Measurements from ENCODE around the gene TMEM179B.
A peak's percentile ranks its signal among the peaks of the same experiment; 100 is the strongest.
"Not testable (repeated sequence)": the region's sequence is repeated elsewhere in the genome, so short reads cannot be mapped to it uniquely, and the experiment has no call there.

Gene TMEM179B

GRCh38 chr11:62787005-62787759 is at the start of gene TMEM179B:
Gene TMEM179B, plus strand, starts transcription at chr11:62787402. Its CDS starts 30 bp downstream, at chr11:62787432.
- peak within 1 kb of the TSS; percentile 89 to 97 (median 97) for H3K27ac Mint-ChIP-seq
- no peaks in the 10 kb centered on the region for H3K27me3 Mint-ChIP-seq (ENCODE audit: low read depth)
- no peak for TF ChIP-seq CTCF (IDR thresholded peaks at IDR 0.05; ENCODE audit: unreplicated experiment in 3 of 3)
- H3K36me3 Mint-ChIP-seq (ENCODE audit: low read depth): peaks cover 27% of the 10 kb centered on the region
- no peaks in the 10 kb centered on the region for H3K9me3 Mint-ChIP-seq
- H3K4me3 Mint-ChIP-seq: peak within 1 kb of the TSS; percentile 92 to 98 (median 96)
- peaks cover 28% of the 10 kb centered on the region for H3K4me1 Mint-ChIP-seq

- Mint-ChIP-seq H3K9me3 (no peaks in the 10 kb centered on the region), H3K4me1 (no peaks in the 10 kb centered on the region), H3K4me3 (no peak overlapping the region), H3K27ac (peak overlapping the region in 2 of 3 experiments; percentile 32 to 37), H3K27me3 (ENCODE audit: low read depth) (no peaks in the 10 kb centered on the region), H3K36me3 (ENCODE audit: low read depth) (peaks cover 13% of the 10 kb centered on the region)
- TF ChIP-seq CTCF (IDR thresholded peaks at IDR 0.05; ENCODE audit: unreplicated experiment in 3 of 3): no peak
Observed at GRCh38 chr11:62747475-62748160, 39.6 kb upstream of the TMEM179B start.

GRCh38 chr11:62749931-62750330 is 37.3 kb upstream of the TMEM179B start:
- H3K36me3 Mint-ChIP-seq (ENCODE audit: low read depth): peaks cover 16% of the 10 kb centered on the region
- not testable (repeated sequence) for H3K4me3 Mint-ChIP-seq; H3K9me3 Mint-ChIP-seq; H3K27me3 Mint-ChIP-seq (ENCODE audit: low read depth); H3K27ac Mint-ChIP-seq; H3K4me1 Mint-ChIP-seq

GRCh38 chr11:62752177-62752785 is 34.9 kb upstream of the TMEM179B start:
- peaks cover 16% of the 10 kb centered on the region for H3K36me3 Mint-ChIP-seq (ENCODE audit: low read depth)
- H3K4me1 Mint-ChIP-seq: peaks cover 10% of the 10 kb centered on the region
- TF ChIP-seq CTCF (IDR thresholded peaks at IDR 0.05; ENCODE audit: unreplicated experiment in 3 of 3): no peak
- H3K9me3 Mint-ChIP-seq: no peaks in the 10 kb centered on the region
- H3K27me3 Mint-ChIP-seq (ENCODE audit: low read depth): no peaks in the 10 kb centered on the region
- peak overlapping the region in 2 of 3 experiments; percentile 26 to 76 for H3K27ac Mint-ChIP-seq
- peak overlapping the region; percentile 64 to 97 (median 68) for H3K4me3 Mint-ChIP-seq

- peak overlapping the region; percentile 87 to 97 (median 94) for H3K4me3 Mint-ChIP-seq
- no peak for TF ChIP-seq CTCF (IDR thresholded peaks at IDR 0.05; ENCODE audit: unreplicated experiment in 3 of 3)
- peaks cover 10% of the 10 kb centered on the region for H3K4me1 Mint-ChIP-seq
Observed at GRCh38 chr11:62752994-62753735, 34.0 kb upstream of the TMEM179B start.

More at GRCh38 chr11:62752994-62753735, 34.0 kb upstream of the TMEM179B start:
- Mint-ChIP-seq H3K27me3 (ENCODE audit: low read depth) (no peaks in the 10 kb centered on the region), H3K36me3 (ENCODE audit: low read depth) (peaks cover 16% of the 10 kb centered on the region), H3K9me3 (no peaks in the 10 kb centered on the region), H3K27ac (peak overlapping the region; percentile 91 to 98 (median 97))

Measured in nephron (organoid).